Caco-2 (cell line): ENCODE results near the gene TBX2. TPM values are rescaled to one million over a fixed set of nuclear protein-coding genes. Genes with fewer than 3 reads are reported as not detected.

Source experiments
- BruUV-seq: library from RNA; stranded (reverse); fragments of 400-500 nt; replicated peaks from 2 replicates; lab custom pipeline; 2021; lab: Mats Ljungman, UMichigan
- CTCF ChIA-PET: fragments of 300-600 bp; sonication (Branson Sonifier 250); formaldehyde crosslinking; loops from one replicate; lab custom pipeline; 2022; ENCODE audit warnings: antibody characterized with exemption; lab: Charles Lee
- POLR2A ChIA-PET: fragments of 300-600 bp; sonication (Branson Sonifier 250); formaldehyde crosslinking; loops from one replicate; lab custom pipeline; 2022; ENCODE audit warnings: antibody characterized with exemption; lab: Charles Lee
- DNase-seq, 2 experiments: peaks; one replicate each; pipeline versions ENCODE4 v3.0.0 to v3.0.0-alpha.2; 2020 to 2022
- H3K27me3 ChIP-seq: replicated peaks from 2 replicates; pipeline ENCODE4 v1.6.0; 2011; ENCODE audit warnings: low read length; ENCODE audit not compliant: control insufficient read depth, insufficient read depth
- H3K36me3 ChIP-seq: 2 replicates; pipeline ENCODE4 v1.5.1; 2011; ENCODE audit warnings: low read length; ENCODE audit not compliant: control insufficient read depth, insufficient read depth
- H3K4me1 ChIP-seq: fragments of 250-450 bp; sonication (Bioruptor Pico); 2 replicates; pipeline ENCODE4 v1.5.1; 2020; ENCODE audit warnings: mild to moderate bottlenecking
- H3K4me3 ChIP-seq: 2 replicates; pipeline ENCODE4 v1.5.1; 2011; ENCODE audit warnings: low read depth, mild to moderate bottlenecking, control low read depth, low read length
- H3K9me3 ChIP-seq: fragments of 250-450 bp; sonication (Bioruptor Pico); 2 replicates; pipeline ENCODE4 v1.5.1; 2020; ENCODE audit warnings: mild to moderate bottlenecking, moderate library complexity
- H3K27ac Mint-ChIP-seq: one replicate; pipeline ENCODE4 v1.8.0; 2022; ENCODE audit warnings: mixed read lengths; ENCODE audit not compliant: unreplicated experiment
- H3K27me3 Mint-ChIP-seq: one replicate; pipeline ENCODE4 v1.8.0; 2022; ENCODE audit warnings: mixed read lengths; ENCODE audit not compliant: insufficient read depth, unreplicated experiment
- H3K36me3 Mint-ChIP-seq: one replicate; pipeline ENCODE4 v1.8.0; 2022; ENCODE audit warnings: mild to moderate bottlenecking, mixed read lengths; ENCODE audit not compliant: insufficient read depth, unreplicated experiment
- H3K4me1 Mint-ChIP-seq: one replicate; pipeline ENCODE4 v1.8.0; 2022; ENCODE audit warnings: low read depth, mixed read lengths; ENCODE audit not compliant: unreplicated experiment
- H3K4me3 Mint-ChIP-seq: one replicate; pipeline ENCODE4 v1.8.0; 2022; ENCODE audit warnings: mild to moderate bottlenecking, moderate library complexity, mixed read lengths; ENCODE audit not compliant: unreplicated experiment
- H3K9me3 Mint-ChIP-seq: one replicate; pipeline ENCODE4 v1.8.0; 2022; ENCODE audit warnings: mixed read lengths; ENCODE audit not compliant: unreplicated experiment
- CTCF ChIP-seq, 2 experiments: fragments of 200-600 bp in 1 of 2; IDR thresholded peaks; 1 replicate in 1 of 2; 2 replicates in 1 of 2; pipeline versions ENCODE4 v1.5.1 to v1.8.0; 2011 to 2022; ENCODE audit warnings: antibody characterized with exemption in 1 of 2, control low read depth in 1 of 2, inconsistent platforms in 1 of 2, low read depth in 1 of 2, low read length in 1 of 2, mild to moderate bottlenecking in 1 of 2, moderate library complexity in 1 of 2; ENCODE audit not compliant: insufficient read depth in 1 of 2, severe bottlenecking in 1 of 2, unreplicated experiment in 1 of 2
- intact Hi-C: fragments of 100-400 bp; cut with micrococcal nuclease; formaldehyde crosslinking; loops from one replicate; pipeline ENCODE4 v1.10.0; 2022; ENCODE audit not compliant: unreplicated experiment
- total RNA-seq: library from RNA; stranded (reverse); gene quantifications from 2 replicates; pipeline ENCODE4 v1.2.3, GENCODE V29; 2022

The TBX2 gene
- total RNA-seq, 1 experiment from 2014 or later: 8.9 TPM

GRCh38 chr17:61352408-61352770, 47.3 kb upstream of the TBX2 start:
- no peak for TF ChIP-seq CTCF (IDR thresholded peaks at IDR 0.05; ENCODE audit: insufficient read depth in 1 of 2, low read depth in 1 of 2, low read length in 1 of 2, severe bottlenecking in 1 of 2, unreplicated experiment in 1 of 2)

GRCh38 chr17:61352781-61353491, 46.7 kb upstream of the TBX2 start:
- TF ChIP-seq CTCF (IDR thresholded peaks at IDR 0.05; ENCODE audit: insufficient read depth in 1 of 2, low read depth in 1 of 2, low read length in 1 of 2, severe bottlenecking in 1 of 2, unreplicated experiment in 1 of 2): no peak
- Histone ChIP-seq H3K27me3 (no peaks in the 10 kb centered on the region), H3K36me3 (no peaks in the 10 kb centered on the region), H3K9me3 (no peaks in the 10 kb centered on the region), H3K4me3 (no peak overlapping the region), H3K4me1 (peaks cover 10% of the 10 kb centered on the region)
- BruUV-seq: no TSS peak
- no peaks in the 10 kb centered on the region for H3K27me3 Mint-ChIP-seq
- H3K27ac Mint-ChIP-seq: no peak overlapping the region
- H3K4me3 Mint-ChIP-seq: no peak overlapping the region
- no peaks in the 10 kb centered on the region for H3K36me3 Mint-ChIP-seq
- POLR2A ChIA-PET: no interaction called here
- intact Hi-C loops: no loop called here
- no peaks in the 10 kb centered on the region for H3K4me1 Mint-ChIP-seq
- no peaks in the 10 kb centered on the region for H3K9me3 Mint-ChIP-seq
- no peak for DNase-seq
- CTCF ChIA-PET: no interaction called here

More at GRCh38 chr17:61352408-61352770, 47.3 kb upstream of the TBX2 start:
- ChIA-PET POLR2A (no interaction called here), CTCF (no interaction called here)
- Mint-ChIP-seq H3K27me3 (no peaks in the 10 kb centered on the region), H3K4me1 (no peaks in the 10 kb centered on the region), H3K36me3 (no peaks in the 10 kb centered on the region), H3K9me3 (no peaks in the 10 kb centered on the region), H3K4me3 (no peak overlapping the region), H3K27ac (no peak overlapping the region)
- Histone ChIP-seq H3K36me3 (no peaks in the 10 kb centered on the region), H3K4me1 (peaks cover 10% of the 10 kb centered on the region), H3K9me3 (no peaks in the 10 kb centered on the region), H3K27me3 (no peaks in the 10 kb centered on the region), H3K4me3 (no peak overlapping the region)
- no peak for DNase-seq
- BruUV-seq: no TSS peak
- intact Hi-C loops: no loop called here

- Mint-ChIP-seq H3K9me3 (no peaks in the 10 kb centered on the region), H3K27me3 (no peaks in the 10 kb centered on the region), H3K36me3 (no peaks in the 10 kb centered on the region), H3K4me3 (no peak overlapping the region), H3K4me1 (no peaks in the 10 kb centered on the region), H3K27ac (no peak overlapping the region)
- Histone ChIP-seq H3K27me3 (no peaks in the 10 kb centered on the region), H3K4me1 (peaks cover 10% of the 10 kb centered on the region), H3K9me3 (no peaks in the 10 kb centered on the region), H3K36me3 (no peaks in the 10 kb centered on the region), H3K4me3 (no peak overlapping the region)
- DNase-seq: no peak
- no TSS peak for BruUV-seq
- no peak for TF ChIP-seq CTCF (IDR thresholded peaks at IDR 0.05; ENCODE audit: insufficient read depth in 1 of 2, low read depth in 1 of 2, low read length in 1 of 2, severe bottlenecking in 1 of 2, unreplicated experiment in 1 of 2)
- intact Hi-C loops: no loop called here
- CTCF ChIA-PET: no interaction called here
- POLR2A ChIA-PET: no interaction called here
Observed at GRCh38 chr17:61353615-61354014, 46.0 kb upstream of the TBX2 start.
